GM19467 (cell line): ENCODE measurements around the gene PPP1R12C.

ENCODE experiments used
- ATAC-seq: cut with Tn5 transposase; IDR thresholded peaks from one replicate; pipeline ENCODE4 v1.9.1; 2021; ENCODE audit warnings: mild to moderate bottlenecking, moderate library complexity; ENCODE audit not compliant: unreplicated experiment

PPP1R12C gene

DNA sequence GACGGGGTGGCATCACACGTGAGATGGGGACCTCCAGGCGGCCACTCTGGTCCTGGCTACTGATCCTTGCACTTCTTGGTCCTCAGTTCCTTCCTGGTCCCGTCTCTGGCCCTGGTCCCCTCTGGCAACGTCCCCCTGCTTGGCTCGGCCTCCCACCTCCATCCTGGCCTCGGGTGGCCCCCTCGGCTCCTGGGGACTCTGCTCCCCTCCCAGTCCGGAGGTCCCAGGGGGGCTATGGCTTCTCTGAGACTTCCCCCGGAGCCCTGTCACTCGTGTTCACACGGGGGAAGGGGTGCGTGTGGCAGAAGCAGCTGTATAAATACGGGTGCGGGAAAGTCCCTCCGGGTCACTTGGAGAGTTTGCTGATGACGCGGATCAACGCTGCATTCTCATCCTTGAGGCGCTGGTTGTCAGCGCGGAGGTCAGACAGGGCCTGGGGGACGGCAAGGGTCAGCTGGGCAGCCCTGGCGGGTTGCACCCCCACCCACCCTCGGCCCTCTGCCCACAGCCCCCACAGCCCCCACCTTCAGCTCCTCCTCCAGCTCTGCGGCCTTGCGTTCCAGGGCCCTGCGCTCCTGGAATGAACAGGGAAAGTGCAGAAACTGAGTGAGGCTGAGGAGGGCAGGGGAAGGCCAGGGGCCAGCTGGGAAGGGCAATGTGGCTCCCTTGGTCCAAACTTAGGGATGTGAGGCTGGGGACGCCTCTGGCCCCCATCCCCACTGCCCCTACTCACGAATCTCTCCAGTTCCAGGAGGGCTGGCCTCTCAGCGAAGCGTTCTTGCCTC lies 26.1 kb downstream of the PPP1R12C start:
- no peak for ATAC-seq

DNA sequence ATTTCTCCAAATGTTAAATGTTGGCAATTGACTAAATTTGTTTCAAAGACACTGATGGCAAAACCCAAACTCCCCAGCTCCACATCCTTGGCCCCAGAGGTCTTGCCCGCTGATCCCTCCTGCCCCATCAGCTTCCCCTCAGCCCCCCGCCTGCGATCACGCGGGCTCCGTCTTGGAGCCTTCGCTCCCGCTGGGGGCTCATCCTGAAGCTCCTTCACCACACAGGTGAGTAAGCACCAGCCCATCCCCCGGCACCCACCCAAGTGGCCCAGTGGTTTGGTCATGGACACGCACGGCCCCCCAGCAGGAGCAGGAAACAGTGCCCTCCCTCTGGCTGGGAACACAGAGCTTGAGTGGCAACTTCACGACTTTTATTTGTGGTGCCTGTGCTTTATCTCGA lies 26.9 kb downstream of the PPP1R12C start:
- ATAC-seq = no peak

DNA sequence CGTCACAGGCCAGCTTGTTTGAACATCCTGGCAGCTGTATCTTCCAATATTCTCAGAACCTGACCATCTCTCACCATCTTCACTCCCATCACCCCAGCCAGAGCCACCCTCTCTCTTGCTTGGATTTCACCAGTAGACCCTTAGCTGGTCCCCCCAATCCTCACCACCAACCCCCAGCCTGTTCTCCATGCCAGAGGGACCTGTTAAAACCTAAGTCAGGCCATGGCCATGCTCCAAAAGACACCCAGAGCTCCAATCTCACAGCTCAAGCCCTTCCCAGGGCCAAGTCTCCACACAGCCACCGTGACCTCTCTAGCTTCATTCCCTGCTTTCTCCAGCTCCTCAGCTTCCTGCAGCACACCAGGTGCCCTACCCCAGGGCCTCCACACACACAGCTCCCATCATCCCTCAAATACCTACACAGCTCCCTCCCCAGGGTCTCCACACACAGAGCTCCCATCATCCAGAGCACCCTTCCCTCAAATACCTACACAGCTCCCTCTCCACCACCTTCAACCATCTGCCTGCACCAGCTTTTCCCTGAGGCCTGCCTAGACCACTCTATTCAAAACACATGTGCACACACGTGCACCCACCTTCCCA lies 28.0 kb downstream of the PPP1R12C start:
- ATAC-seq = no peak

DNA sequence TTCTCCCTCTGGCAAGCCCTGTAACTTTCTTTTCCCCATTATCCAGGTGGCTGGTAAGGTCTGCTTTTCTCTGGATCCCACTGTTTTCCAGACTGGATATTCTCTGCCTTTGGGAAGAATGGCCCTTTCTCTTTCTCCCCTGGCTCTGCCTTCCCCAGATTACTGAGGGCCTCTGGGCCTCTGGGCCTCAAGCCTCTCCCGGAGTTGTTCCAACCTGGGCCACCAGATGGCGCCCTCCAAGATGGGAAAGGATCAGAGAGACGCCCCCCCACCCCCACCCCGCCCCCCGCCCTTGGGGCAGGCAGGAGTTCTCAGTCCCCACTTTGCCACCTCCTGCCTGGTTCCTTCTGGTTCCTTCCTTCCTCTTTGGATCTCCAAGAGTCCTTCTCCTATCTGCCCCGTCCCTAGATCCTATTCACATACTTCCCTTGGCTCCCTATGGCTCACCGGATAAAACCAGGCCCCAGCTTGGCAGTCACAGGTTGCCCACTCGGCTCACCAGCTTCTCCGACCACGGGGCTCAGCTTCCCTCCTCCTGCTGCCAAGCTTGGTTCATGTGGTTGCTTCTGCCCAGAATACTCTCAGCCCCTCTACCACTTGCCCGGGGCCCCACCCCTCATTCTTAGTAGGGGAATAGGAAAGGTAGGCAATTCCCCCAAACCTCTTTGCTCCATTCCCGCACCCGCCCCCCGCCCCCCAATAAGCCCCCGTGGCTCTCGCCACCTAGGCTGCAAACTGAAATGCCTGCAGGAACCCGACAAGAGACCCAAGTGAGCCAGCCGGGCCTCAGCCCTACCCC lies 28.7 kb downstream of the PPP1R12C start:
- no peak for ATAC-seq

DNA sequence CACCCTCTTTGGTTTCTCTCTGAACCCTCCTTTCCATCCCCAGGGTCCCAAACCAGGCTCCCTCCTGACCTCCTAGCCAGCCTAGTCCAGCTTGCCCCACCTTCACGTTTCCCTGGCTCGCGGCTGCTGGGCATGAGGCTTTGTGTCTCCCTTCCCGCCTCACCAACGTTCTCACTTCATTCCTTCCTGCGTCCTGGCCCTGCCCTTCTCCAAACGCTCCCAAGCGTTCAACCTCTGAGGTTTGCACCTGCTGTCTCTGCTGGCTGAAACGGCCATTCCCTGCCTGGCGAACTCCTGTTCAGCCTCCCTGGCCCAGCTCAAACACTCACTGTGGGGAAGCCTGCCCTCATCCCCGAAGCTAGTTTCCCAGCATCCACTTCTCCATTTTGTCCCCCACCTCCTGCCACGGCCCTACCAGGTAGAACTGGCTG lies 29.4 kb downstream of the PPP1R12C start:
- no peak for ATAC-seq

DNA sequence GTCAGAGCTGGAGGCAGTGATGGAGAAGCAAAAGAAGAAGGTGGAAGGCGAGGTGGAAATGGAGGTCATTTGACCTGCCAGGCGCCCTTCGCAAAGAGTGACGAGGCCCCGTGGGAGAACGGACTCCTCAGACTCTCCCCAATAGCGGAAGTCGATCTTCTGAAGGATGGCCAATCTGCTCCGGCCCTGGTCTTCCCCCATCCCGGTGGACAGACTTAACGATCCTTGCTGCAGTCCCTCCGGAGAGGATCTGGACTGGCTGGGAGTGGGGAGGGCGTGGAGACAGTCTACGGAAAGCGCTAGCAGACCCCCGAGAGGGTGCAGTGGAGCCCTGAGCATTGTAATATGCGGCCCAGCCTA lies 29.9 kb downstream of the PPP1R12C start:
- no peak for ATAC-seq

DNA sequence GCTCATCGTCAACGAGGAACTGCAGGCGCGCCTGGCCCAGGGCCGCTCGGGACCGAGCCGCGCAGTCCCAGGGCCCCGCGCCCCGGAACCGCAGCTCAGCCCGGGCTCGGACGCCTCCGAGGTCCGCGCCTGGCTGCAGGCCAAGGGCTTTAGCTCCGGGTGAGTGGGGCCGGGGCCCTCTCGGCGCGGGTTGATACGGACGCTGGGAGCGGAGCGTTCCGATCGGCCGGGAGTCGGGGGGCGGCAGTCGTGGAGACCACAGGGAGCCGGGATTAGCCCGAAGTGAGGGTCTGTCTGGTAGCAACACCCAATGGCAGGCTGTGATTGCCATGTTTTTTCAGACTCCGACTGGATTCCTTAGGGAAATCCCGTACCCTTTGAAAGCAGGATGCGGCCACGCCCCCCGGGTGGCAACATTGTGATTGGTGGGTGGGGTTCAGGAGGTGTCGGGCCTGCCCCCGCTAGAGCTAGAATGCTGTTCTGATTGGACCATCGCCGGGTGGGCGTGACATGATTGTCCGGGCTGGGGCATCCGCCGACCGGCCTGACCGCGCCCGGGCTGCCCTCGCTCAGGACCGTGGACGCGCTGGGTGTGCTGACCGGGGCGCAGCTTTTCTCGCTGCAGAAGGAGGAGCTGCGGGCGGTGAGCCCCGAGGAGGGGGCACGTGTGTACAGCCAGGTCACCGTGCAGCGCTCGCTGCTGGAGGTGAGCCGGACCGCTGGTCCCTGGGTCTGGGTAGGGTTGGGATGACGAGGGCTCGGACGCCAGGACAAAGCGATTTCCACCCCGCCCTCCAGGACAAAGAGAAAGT lies 30.5 kb downstream of the PPP1R12C start:
- ATAC-seq = no peak

DNA sequence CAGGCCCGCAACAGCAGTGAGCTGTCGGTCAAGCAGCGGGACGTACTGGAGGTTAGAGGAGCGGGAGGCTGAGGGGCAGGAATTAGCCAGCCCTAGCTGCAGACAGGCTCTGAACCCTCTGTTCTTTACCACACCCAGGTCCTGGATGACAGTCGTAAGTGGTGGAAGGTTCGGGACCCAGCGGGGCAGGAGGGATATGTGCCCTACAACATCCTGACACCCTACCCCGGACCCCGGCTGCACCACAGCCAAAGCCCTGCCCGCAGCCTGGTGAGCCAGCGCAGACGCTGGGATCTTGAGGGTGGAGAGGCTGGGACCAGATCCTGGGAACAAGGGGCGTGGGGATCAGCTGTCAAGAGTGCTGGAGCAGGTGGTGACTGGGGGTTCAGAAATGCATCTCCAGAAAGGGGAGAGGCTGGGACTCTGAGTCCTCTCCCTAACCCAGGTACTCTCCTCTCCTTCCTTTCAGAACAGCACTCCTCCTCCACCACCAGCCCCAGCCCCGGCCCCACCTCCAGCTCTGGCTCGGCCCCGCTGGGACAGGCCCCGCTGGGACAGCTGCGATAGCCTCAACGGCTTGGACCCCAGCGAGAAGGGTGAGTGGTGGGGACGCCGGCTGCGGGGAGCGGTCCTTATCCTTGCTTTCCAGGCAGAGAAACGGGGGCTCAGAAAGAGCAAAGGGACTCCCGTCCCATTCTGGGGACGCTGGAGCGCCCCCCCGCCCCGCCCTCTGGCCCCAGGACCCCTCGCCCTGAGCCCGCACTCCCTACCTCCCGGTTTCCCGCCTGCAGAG lies 31.3 kb downstream of the PPP1R12C start:
- ATAC-seq = no peak

DNA sequence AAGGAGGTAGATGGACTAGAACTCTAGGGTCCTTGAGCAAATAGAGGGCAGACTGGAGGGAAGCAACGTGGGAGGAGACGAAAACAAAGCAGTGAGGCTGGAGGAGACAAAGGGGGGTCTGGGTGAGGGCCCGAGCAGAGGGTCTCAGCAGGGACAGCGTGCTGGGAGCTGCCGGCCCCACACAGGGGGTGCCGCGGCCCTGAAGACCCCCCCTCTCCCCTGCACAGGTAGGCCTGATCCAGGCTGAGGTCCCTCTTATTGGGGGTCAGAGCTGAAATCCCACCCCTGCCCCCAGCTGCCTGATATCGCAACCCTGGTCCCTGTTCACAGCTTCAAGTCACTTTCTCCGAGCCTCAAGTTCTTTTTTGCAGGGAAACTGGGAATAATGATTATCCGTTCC lies 33.0 kb downstream of the PPP1R12C start:
- ATAC-seq = no peak

DNA sequence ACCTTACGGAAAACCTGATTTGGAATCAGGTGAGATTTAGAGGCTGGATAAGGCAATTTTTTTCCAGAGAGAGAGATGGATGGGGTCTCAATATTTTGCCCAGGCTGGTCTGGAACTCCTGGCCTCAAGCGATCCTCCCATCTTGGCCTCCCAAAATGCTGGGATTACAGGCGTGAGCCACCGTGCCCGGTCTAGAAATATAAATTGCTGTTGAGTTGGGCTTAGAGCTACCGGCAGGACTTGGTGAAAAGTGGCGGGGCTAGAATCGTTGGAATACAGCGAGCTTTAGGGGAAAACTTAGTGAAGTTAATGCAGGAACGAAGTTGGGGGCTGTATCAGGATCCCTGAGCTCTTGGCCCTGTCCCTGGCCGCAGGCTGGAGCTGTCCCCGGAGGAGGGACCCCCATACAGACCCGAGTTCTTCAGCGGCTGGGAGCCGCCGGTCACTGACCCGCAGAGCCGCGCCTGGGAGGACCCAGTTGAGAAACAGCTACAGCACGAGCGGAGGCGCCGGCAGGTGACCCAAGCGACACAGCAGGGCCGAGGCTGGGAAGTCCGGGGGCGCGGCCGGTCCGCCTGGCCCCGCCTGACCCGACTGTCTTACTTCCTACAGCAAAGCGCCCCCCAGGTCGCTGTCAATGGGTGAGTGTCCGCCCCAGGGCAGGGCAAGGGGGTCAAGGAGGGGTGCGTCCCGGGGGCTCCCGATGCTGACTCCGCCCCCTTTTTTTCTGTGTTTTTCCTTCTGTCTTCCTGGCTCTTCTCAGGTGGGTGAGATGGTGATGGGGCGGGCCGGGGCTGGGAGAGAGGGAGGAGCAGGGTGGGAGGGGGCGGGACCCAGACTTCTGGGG lies 34.2 kb downstream of the PPP1R12C start:
- ATAC-seq = no peak

DNA sequence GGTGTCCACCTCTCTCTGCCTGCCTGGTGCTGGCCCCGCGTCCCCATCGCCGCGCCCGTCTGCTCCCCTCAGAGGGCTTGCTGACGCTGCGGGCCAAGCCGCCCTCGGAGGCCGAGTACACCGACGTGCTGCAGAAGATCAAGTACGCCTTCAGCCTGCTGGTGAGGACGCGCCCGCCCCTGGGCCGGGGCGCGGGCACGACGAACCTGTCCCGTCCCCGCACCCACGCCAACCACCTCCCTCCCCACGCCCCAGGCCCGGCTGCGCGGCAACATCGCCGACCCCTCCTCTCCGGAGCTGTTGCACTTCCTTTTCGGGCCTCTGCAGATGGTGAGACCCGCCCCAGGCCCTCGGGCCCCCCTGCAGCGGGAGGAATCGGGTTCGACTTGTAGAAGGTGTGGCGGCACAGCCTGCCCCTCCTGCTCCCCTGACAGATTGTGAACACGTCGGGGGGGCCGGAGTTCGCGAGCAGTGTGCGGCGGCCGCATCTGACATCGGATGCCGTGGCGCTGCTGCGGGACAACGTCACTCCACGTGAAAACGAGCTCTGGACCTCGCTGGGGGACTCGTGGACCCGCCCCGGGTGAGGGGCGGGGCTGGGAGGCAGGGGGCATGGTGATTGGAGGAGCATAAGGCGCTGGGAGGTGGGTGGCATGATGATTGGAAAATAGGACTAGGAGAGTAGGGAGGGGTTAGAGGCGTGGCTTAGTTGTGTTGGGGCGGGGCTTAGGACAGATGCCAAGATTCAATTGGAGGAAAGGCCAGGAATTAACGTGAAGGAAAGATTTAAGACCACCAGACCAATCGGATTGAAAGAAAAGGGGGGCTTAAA lies 35.2 kb downstream of the PPP1R12C start:
- ATAC-seq = no peak

DNA sequence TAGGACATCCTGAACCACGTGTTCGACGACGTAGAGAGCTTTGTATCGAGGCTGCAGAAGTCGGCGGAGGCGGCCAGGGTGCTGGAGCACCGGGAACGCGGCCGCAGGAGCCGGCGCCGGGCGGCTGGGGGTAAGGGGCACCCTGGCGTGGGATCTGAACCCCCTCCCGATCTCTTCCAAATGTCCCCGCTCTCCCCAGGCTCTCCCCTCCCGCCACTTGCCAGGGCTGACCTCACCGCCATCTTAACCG lies 35.7 kb downstream of the PPP1R12C start:
- no peak for ATAC-seq

DNA sequence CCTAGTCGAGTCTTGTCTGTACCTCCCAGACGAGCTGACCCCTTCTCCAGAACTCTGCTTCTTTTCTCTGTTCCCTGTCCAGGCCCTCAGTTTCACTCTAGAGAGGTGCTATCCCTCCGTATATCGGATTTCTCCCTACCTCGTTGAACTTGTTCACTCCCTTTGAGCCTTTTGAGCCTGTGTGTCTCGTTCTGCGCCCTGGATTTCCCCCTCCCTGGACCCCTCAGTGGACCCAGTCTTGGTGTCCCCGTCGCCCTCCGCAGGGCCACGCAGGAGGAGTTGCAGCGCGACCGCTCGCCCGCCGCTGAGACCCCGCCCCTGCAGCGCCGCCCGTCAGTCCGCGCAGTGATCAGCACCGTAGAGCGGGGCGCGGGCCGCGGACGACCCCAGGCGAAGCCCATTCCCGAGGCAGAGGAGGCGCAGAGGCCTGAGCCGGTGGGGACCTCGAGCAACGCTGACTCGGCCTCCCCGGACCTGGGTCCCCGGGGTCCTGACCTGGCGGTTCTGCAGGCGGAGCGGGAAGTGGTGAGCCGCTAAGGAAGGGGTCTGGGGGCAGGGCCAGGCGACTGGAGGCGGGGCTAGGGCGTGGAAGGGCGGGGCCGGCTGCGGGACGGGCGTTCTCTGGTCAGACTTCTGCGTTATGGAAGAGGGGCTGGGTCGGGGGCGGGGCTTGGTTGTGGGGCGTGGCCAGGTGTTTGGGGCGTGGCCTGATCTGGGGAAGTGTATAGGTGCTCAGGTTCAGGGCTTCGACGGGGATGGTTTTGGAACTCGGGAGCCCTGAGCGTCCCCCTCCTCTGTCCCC lies 36.3 kb downstream of the PPP1R12C start:
- no peak for ATAC-seq

DNA sequence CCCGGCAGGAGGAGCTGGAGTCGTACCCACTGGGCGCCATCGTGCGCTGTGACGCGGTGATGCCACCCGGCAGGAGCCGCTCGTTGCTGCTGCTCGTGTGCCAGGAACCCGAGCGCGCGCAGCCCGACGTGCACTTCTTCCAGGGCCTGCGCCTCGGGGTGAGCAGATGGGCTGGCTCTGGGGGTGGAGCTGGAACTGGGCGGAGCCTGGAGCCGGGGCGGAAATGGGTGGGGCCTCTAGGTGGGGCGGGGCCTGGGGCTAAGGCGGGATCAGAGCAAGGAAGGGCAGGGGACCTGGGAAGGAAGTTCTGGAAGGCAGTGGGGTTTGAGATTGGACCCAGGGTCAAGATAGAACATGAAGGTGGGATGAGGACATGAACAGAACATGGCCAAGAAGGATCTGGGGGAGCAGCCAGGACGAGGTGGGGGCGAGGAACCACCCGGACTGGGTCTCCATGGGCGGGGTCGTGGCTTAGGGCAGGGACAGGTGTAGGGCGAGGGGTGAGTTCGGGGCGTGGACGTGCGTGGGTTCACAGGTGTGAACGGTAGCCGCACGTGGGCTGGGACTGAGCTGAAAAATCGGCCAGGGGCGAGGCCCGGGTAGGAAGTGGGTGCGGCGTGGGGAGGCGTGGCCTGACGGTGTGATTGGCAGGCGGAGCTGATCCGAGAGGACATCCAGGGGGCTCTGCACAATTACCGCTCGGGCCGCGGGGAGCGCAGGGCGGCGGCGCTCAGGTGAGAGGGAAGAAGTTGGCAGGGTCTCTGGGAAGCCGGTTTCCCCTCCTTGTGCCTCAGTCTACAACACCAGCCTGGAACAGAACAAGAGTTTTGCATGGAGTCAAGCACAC lies 37.1 kb downstream of the PPP1R12C start:
- ATAC-seq = no peak

DNA sequence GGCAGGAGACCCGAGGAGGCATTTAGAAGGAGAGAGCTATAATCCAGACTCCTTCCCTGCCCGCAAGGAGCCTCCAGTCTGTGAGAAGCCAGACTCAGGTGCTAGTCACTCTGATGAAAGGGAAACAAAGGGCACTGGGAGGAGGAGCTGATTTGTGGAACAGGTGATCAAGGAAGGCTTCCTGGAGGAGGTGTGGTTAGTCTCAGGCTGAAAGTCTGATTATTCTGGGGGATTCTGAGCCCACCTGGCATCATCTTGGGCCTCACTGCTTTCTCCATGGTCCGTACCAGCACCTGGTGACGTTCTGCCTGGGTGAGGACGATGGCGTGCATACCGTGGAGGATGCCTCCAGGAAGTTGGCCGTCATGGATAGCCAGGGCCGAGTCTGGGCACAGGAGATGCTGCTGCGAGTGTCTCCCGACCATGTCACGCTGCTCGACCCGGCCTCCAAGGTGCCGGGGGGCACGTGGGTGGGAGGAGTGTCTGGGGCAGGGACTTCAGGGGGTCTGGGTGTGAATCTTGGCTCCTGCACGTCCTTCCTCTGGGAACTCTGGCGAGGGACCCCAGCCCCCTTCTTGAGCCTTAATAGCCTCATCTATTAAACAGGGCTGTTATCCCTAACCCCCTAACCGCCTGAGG lies 37.9 kb downstream of the PPP1R12C start:
- ATAC-seq = no peak

DNA sequence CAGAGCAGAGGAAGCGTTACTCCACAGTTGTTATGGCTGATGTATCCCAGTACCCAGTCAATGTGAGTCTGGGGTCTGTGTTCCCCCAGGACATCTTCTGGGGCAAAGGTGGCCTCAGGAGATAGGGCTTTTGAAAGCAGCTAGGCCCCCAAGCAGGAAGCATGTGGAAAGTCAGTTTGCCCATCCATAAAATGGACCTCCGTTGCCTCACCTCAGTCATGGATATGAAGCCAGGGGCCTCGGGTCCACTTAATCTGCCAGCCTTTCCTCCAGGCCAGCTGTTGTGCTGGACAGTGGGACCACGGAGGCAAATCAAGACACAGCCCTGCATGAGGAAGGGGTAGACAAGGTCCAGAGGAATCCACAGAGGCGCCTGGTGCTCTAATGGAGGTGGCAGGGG lies 38.4 kb downstream of the PPP1R12C start:
- no peak for ATAC-seq

DNA sequence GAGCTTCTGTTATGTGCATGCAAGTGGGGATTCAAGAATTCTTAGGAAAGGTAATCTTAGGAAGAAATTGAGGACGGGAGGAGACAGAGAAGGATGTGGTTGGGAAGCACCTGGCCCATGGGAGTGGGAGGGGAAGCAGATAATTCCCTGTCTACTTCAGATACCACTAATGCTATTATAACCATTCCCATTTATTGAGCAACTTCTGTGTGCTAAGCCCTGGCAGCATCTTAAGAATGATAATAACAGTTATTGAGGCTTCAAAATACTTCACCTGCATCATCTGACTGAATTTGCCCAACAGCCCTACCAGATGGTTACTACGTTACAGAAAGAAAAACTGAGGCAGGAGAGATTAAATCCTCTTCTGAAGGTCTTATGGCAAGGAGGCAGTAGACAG lies 40.3 kb downstream of the PPP1R12C start:
- no peak for ATAC-seq
